Stimulated activated CD4-positive, alpha-beta T cell treated with anti-CD3 and anti-CD28 coated beads, Interleukin-4, amount 100 ng/mL, for 48 hours (primary cell): ENCODE results near the gene AP3D1.
A peak's percentile ranks its signal among the peaks of the same experiment; 100 is the strongest.
"Not testable (repeated sequence)": the region's sequence is repeated elsewhere in the genome, so short reads cannot be mapped to it uniquely, and the experiment has no call there.

Source experiments
- DNase-seq, 2 donors: peaks; one replicate each; pipeline ENCODE4 v3.0.0-alpha.2; 2020; ENCODE audit warnings: low read depth in 2 of 2

Gene AP3D1

GRCh38 chr19:2150794-2151338 is 500 bp downstream of the AP3D1 start:
- DNase-seq, result no peak

GRCh38 chr19:2149980-2150793 is 1.2 kb downstream of the AP3D1 start:
- DNase-seq, result no peak

GRCh38 chr19:2148482-2149135 is 2.8 kb downstream of the AP3D1 start:
- DNase-seq, result peak in 1 of 2 donors; percentile 20

- no peak for DNase-seq
Measured at GRCh38 chr19:2145831-2146241, 5.5 kb downstream of the AP3D1 start.

GRCh38 chr19:2144190-2144589 is 7.2 kb downstream of the AP3D1 start:
- DNase-seq, result no peak

GRCh38 chr19:2142173-2142829 is 9.1 kb downstream of the AP3D1 start:
- no peak for DNase-seq

GRCh38 chr19:2140138-2140569 is 11.2 kb downstream of the AP3D1 start:
- DNase-seq, result no peak

GRCh38 chr19:2139385-2140137 is 11.8 kb downstream of the AP3D1 start:
- DNase-seq, result no peak

- DNase-seq, result no peak
Measured at GRCh38 chr19:2138061-2138728, 13.2 kb downstream of the AP3D1 start.

GRCh38 chr19:2136796-2137195 is 14.6 kb downstream of the AP3D1 start:
- no peak for DNase-seq

- DNase-seq, result no peak
Measured at GRCh38 chr19:2135474-2136402, 15.6 kb downstream of the AP3D1 start.

GRCh38 chr19:2132731-2133490 is 18.5 kb downstream of the AP3D1 start:
- no peak for DNase-seq

GRCh38 chr19:2132191-2132590 is 19.2 kb downstream of the AP3D1 start:
- DNase-seq, result no peak

GRCh38 chr19:2131012-2131975 is 20.1 kb downstream of the AP3D1 start:
- DNase-seq, result not testable (repeated sequence)

GRCh38 chr19:2129892-2130770 is 21.2 kb downstream of the AP3D1 start:
- no peak for DNase-seq

GRCh38 chr19:2129486-2129885 is 21.9 kb downstream of the AP3D1 start:
- no peak for DNase-seq

- DNase-seq, result no peak
Measured at GRCh38 chr19:2129022-2129421, 22.3 kb downstream of the AP3D1 start.
